Cerebellar nuclear complex (tissue), 1 donor: ENCODE data around the gene TEPSIN.

ENCODE experiments used
- DNase-seq, 2 experiments: peaks; one replicate each; lab custom pipeline; 2025; lab: John Stamatoyannopoulos, UW

Gene TEPSIN

DNA sequence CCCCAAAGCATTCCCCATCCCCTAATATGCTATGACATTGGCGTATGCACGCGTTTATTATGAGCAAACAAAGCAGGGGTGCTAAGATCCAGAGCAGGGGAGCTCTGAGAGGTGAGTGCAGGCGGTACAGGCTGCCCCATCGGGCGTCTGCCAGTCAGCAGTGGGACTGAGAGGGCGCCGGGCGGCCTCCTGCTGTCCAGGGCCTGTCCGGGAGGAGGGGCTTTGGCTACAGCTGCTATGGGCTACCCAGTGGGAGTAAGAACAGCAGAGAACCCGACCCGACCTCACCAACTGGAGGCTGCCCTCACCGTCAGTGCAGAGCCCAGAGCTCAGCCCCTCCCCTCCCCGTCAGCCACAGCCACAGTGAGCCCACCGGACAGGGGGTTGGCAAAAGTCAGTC, 54.3 kb downstream of the TEPSIN start:
- DNase-seq = no peak

DNA sequence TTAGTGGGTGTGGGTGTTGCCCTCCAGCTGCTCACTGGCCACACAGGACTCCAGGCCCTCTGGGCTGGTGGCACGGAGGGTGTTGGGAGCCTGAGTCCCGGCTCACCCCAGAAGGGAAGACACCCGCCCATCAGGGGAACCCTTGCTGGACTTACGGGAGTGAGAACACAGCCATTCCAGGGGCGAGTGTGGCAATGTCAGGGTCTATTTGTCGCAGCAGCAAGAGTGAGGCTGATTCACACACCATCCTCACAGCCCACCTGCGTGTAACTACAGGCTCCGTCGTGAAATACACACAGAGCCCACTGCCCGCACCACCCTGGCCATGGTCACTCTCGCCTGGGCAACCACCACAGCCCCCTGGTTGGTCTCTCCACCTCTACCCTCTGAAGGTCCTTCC, 55.0 kb downstream of the TEPSIN start:
- no peak for DNase-seq

DNA sequence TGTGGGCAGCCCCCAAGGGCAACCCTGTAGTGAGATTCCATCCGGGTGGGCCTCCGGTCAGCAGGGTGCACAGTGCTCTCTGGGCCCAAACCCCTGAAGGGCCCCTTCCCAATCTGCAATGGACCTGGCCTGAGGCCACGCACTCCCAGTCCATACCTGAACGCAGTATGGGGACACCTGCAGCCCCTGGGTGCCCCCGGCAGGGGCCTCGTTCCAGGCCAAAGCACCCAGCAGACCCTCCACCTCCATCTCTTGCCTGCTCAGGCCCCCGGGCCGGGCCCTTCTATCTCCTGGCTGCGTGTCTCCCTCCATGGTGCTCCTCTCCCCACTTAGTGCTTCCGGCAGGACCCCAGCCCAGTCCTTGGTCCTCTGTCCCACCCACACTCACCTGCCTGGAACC, 55.5 kb downstream of the TEPSIN start:
- no peak for DNase-seq

DNA sequence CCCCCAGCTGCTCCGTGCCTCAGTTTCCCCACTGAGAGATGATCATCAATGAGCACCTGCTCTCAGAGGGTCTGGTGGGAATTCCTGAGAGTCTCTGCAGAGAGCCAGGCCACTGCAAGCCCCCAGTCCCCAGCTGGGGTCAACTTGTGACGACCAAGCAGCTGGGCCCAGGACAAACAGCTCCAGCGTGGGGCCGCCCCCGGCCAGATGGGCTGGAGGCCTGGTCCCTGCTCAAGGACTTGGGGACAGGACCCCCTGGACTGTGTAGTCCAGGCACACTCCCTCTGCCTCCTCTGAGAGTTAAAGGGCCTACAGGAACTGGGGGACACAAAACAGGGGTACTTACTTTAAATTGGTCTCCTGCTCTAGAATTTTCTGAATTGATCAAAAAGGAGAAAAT, 56.3 kb downstream of the TEPSIN start:
- DNase-seq = no peak

DNA sequence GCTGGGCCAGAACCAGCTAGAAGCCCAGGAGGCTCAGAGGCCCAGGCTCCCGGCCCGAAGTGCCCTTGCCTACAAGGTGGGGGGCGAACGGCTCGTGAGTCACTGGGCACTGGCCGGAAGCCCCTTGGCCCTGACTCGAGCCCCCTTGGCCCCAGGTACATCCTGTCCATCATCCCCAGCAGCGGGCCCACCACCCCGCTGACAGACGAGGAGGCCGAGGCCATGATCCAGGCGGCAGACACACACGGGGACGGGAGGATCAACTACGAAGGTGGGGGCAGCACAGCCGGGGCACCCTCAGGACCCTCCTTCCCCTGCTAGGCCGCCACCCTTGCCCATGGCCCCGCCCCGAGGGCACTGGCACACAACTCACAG, 57.1 kb downstream of the TEPSIN start:
- no peak for DNase-seq

DNA sequence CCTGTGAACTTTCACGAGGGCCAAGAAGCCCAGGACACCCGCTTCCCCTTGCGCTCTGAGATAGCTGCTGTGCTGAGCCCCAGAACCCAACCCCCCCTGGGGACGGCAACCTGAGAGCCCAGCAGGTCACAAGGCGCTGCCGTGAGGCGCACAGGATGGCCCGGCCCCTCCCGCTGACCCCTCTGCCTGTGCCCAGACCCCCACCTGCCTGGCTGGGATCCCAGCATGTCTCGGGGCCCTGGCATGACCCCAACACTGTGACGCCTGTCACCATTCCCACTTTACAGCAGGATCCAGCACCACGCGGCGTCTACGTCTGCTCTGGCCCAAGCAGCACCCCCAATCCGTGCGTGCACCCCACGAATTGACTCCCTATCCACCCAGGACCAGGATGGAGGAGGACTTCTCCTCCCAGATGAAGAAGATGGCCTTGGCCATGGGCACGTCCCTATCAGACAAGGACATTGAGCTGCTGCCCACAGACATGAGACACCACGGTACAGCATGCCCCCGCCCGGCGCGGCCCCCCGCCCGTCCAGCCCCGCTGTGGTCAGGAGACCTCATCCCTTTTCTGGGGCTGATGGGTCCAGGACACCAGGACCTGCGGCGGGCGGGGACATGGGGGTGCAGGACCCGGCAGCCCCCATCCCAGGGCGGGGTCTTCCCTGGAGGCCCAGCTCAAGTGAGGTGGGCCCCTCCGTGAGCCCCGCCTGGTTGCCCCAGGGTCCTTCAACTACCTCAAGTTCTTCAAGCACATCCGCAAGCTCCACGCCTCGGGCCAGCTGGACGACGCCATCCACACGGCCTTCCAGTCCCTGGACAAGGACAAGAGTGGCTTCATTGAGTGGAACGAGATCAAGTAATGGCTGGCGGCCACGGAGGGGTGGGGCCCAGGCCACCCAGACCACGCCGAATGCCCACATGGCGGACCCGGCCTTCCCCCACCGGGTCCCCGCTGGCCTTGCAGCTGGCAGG, 57.7 kb downstream of the TEPSIN start:
- no peak for DNase-seq

DNA sequence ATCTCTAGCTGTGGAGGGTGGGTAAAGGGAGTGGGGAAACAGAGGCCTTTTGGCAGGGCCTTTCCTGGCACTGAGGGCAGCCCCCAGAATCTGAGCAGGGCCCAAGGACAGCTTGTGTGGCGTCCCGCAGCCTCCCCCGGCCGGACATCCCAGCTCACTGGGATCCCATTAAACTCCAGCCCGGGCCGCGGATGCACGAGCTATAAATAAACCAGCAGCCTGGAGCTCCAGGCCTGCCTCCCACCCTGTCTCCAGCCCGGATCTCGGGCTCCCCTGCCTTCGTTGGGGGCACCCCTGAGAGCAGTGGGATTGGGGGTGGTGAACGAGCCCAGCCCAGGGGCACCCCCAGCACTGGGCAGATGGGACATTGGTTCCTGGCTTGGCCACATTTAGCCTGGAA, 59.0 kb downstream of the TEPSIN start:
- DNase-seq = no peak

DNA sequence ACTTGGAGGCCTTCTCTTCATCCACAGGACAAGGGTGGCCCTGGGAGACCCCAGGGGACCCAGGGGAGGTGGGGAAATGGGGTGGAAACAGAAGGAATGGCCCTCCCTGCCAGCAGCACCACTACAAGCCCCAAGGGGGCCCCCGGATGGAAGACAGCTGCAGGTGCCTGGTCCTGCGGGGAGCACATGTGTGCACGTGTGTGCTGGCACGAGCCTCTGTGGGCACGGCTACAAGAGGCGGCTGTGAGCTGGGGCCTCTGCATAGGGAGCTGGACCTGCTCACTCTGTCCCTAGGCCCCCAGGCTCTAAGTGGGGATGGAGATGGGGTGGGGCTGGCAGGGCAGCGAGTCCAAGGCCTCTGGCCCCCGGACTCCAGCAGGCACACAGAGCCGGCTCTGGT, 59.6 kb downstream of the TEPSIN start:
- DNase-seq = no peak
